HUES48 (cell line): ENCODE results near the gene GRID2IP.
"Not testable (repeated sequence)": the region's sequence is repeated elsewhere in the genome, so short reads cannot be mapped to it uniquely, and the experiment has no call there.

Experiments
- H3K27ac ChIP-seq: one replicate; pipeline ENCODE4 v1.7.0; 2013; ENCODE audit warnings: low read depth, low read length, inconsistent platforms
- H3K27me3 ChIP-seq: 2 replicates; pipeline ENCODE4 v1.6.1; 2013; ENCODE audit warnings: mild to moderate bottlenecking, low read length; ENCODE audit not compliant: control insufficient read depth, insufficient read depth
- H3K36me3 ChIP-seq: 2 replicates; pipeline ENCODE4 v1.6.1; 2013; ENCODE audit warnings: low read length; ENCODE audit not compliant: control insufficient read depth, insufficient read depth
- H3K4me1 ChIP-seq: 2 replicates; pipeline ENCODE4 v1.6.1; 2013; ENCODE audit warnings: mild to moderate bottlenecking, low read length; ENCODE audit not compliant: control insufficient read depth, insufficient read depth
- H3K4me3 ChIP-seq: 2 replicates; pipeline ENCODE4 v1.5.1; 2013; ENCODE audit warnings: mild to moderate bottlenecking, low read depth, low read length
- H3K9ac ChIP-seq: 2 replicates; pipeline ENCODE4 v1.6.1; 2013; ENCODE audit warnings: mild to moderate bottlenecking, low read depth, low read length, moderate library complexity
- H3K9me3 ChIP-seq: 2 replicates; pipeline ENCODE4 v1.6.1; 2013; ENCODE audit warnings: low read length; ENCODE audit not compliant: control insufficient read depth, insufficient read depth

The GRID2IP gene

DNA sequence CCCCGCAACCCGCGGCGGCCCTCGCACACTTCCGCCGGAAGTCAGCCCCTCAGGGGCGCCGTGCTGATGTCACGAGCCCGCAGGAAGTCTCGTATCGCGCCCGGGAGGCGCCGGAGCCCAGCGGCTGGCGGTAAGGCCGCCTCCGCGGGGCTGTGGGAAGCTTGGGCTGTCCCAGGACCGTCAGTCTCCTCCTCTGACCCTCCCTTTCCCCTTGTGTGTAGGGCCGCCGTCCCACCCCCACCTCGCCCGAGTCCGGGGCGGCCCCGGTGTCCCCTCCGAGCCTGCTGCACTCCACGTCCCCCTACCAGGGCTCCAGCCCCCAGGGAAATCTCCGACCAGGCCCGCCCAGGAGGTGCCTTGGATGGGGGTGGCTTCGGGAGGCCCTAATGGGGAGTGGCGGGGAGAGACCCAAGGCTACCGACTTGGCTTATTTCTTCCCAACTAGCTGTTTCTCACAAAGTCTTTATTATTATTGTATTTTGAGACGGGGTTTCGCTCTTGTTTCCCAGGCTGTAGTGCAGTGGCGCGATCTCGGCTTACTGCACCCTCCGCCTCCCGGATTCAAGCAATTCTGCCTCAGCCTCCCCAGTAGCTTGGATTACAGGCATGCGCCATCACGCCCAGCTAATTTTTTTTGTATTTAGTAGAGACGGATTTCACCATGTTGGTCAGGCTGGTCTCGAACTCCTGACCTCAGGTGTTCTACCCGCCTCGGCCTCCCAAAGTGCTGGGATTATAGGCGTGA lies 26.3 kb upstream of the GRID2IP start, which contains the start of gene ZDHHC4:
Gene ZDHHC4, plus strand, starts transcription at position 86 of the 745 bp plus-strand sequence. CDS start 3,108 bp downstream, outside the sequence.
- no peaks in the 10 kb centered on the region for H3K9me3 ChIP-seq
- H3K4me3 ChIP-seq, result peak within 1 kb of the TSS; percentile 70
- H3K27ac ChIP-seq, result peak within 1 kb of the TSS; percentile 92
- no peaks in the 10 kb centered on the region for H3K27me3 ChIP-seq
- peak within 1 kb of the TSS; percentile 81 for H3K9ac ChIP-seq
- H3K4me1 ChIP-seq, result no peaks in the 10 kb centered on the region
- peaks cover 26% of the 10 kb centered on the region for H3K36me3 ChIP-seq

GRCh38 chr7:6576867-6577368 lies 25.7 kb upstream of the GRID2IP start:
- not testable (repeated sequence) for H3K9me3 ChIP-seq, H3K27me3 ChIP-seq, H3K4me1 ChIP-seq
- H3K4me3 ChIP-seq, result peak overlapping the region; percentile 70
- H3K36me3 ChIP-seq, result peaks cover 20% of the 10 kb centered on the region
- peak overlapping the region; percentile 92 for H3K27ac ChIP-seq
- peak overlapping the region; percentile 81; the same call in 1 of the 2 replicates for H3K9ac ChIP-seq

- Histone ChIP-seq H3K4me1 (no peaks in the 10 kb centered on the region), H3K9me3 (no peaks in the 10 kb centered on the region), H3K27ac (no peak overlapping the region), H3K27me3 (no peaks in the 10 kb centered on the region), H3K36me3 (peaks cover 13% of the 10 kb centered on the region), H3K9ac (no peak overlapping the region), H3K4me3 (no peak overlapping the region)
Observed at GRCh38 chr7:6576024-6576866, 25.0 kb upstream of the GRID2IP start.

- H3K9ac ChIP-seq, result no peak overlapping the region
- no peak overlapping the region for H3K4me3 ChIP-seq
- H3K27ac ChIP-seq, result no peak overlapping the region
- no peaks in the 10 kb centered on the region for H3K9me3 ChIP-seq
- H3K36me3 ChIP-seq, result peaks cover 5% of the 10 kb centered on the region
- H3K4me1 ChIP-seq, result no peaks in the 10 kb centered on the region
- no peaks in the 10 kb centered on the region for H3K27me3 ChIP-seq
Observed at GRCh38 chr7:6575281-6576023, 24.2 kb upstream of the GRID2IP start.

- no peak overlapping the region for H3K4me3 ChIP-seq
- no peak overlapping the region for H3K9ac ChIP-seq
- H3K27me3 ChIP-seq, result no peaks in the 10 kb centered on the region
- no peaks in the 10 kb centered on the region for H3K4me1 ChIP-seq
- no peaks in the 10 kb centered on the region for H3K36me3 ChIP-seq
- H3K27ac ChIP-seq, result no peak overlapping the region
- H3K9me3 ChIP-seq, result no peaks in the 10 kb centered on the region
Observed at GRCh38 chr7:6571160-6571779, 20.0 kb upstream of the GRID2IP start.

- H3K4me3 ChIP-seq, result no peak overlapping the region
- H3K27ac ChIP-seq, result no peak overlapping the region
- no peaks in the 10 kb centered on the region for H3K9me3 ChIP-seq
- no peak overlapping the region for H3K9ac ChIP-seq
- H3K27me3 ChIP-seq, result no peaks in the 10 kb centered on the region
- no peaks in the 10 kb centered on the region for H3K36me3 ChIP-seq
- no peaks in the 10 kb centered on the region for H3K4me1 ChIP-seq
Observed at GRCh38 chr7:6567886-6568285, 16.6 kb upstream of the GRID2IP start.

DNA sequence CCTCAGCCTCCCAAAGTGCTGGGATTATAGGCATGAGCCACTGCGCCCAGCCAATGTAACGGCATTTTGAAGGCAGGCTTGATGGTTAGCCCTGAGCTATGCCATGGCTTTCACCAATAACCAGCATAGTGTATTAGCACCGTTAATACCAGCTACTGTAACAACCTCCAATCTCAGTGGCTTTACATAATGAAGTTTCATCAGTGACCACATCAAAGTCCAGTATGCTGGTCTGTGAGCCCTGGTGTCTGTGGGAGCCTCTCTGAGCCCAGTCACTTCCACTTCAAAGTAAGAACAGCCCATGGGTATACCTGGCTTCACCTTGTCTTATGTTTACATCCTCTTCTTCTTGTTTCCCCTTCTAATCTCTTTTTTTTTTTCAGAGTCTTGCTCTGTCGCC lies 14.4 kb upstream of the GRID2IP start:
- Histone ChIP-seq H3K27ac (no peak overlapping the region), H3K27me3 (no peaks in the 10 kb centered on the region), H3K9me3 (no peaks in the 10 kb centered on the region), H3K9ac (no peak overlapping the region), H3K4me3 (no peak overlapping the region), H3K36me3 (no peaks in the 10 kb centered on the region), H3K4me1 (no peaks in the 10 kb centered on the region)

DNA sequence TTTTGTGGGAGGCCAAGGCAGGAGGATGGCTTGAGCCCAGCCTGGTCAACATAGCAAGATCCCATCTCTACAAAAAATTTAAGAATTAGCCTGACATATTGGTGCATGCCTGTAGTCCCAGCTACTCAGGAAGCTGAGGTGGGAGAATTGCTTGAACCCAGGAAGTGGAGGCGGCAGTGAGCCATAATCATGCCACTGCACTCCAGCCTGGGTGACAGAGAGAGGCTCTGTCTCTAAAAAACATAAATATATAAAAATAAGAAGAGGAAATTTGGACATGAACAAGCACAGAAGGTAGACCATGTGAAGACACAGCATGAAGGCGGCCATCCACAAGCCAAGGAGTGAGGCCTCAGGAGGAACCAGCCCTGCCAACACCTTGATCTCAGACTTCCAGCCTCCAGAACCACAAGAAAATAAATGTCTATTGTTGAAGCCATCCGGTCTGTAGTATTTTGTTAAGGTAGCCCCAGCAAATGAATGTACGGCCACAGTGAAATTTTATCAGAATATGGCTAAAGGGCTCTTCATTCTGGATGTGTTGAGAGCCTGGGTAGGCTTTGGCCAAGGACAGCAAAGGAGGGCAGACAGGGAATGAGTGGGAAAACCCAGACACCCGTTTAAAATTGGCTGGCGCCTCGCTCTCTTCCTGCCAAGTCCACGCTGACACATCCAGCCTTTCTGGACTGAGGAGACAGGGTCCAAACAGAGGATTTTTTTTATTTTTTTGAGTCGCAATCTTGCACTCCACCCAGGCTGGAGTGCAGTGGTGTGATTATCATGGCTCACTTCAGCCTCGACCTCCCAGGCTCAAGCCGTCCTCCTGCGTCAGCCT lies 12.9 kb upstream of the GRID2IP start:
- H3K9me3 ChIP-seq, result no peaks in the 10 kb centered on the region
- no peaks in the 10 kb centered on the region for H3K36me3 ChIP-seq
- H3K27me3 ChIP-seq, result no peaks in the 10 kb centered on the region
- peaks cover 7% of the 10 kb centered on the region for H3K4me1 ChIP-seq
- H3K9ac ChIP-seq, result no peak overlapping the region
- no peak overlapping the region for H3K4me3 ChIP-seq
- H3K27ac ChIP-seq, result no peak overlapping the region

- Histone ChIP-seq H3K9ac (no peak overlapping the region), H3K36me3 (no peaks in the 10 kb centered on the region), H3K4me1 (peaks cover 7% of the 10 kb centered on the region), H3K9me3 (no peaks in the 10 kb centered on the region), H3K27me3 (no peaks in the 10 kb centered on the region), H3K4me3 (no peak overlapping the region), H3K27ac (no peak overlapping the region)
Observed at GRCh38 chr7:6562106-6562505, 10.8 kb upstream of the GRID2IP start.

- Histone ChIP-seq H3K27me3 (no peaks in the 10 kb centered on the region), H3K27ac (no peak overlapping the region), H3K9me3 (no peaks in the 10 kb centered on the region), H3K4me3 (no peak overlapping the region), H3K36me3 (no peaks in the 10 kb centered on the region), H3K4me1 (peaks cover 7% of the 10 kb centered on the region), H3K9ac (no peak overlapping the region)
Observed at GRCh38 chr7:6559896-6560295, 8.6 kb upstream of the GRID2IP start.
